Omental fat pad (tissue), 4 donors: ENCODE results near the gene SCGN. TPM values are rescaled to one million over a fixed set of nuclear protein-coding genes. Genes with fewer than 3 reads are reported as not detected.

Experiments
- ATAC-seq: fragments of 150-250 bp; one replicate; pipeline ENCODE4 v1.9.1; 2016; ENCODE audit warnings: mild to moderate bottlenecking, moderate library complexity; ENCODE audit not compliant: low FRiP score
- DNase-seq: peaks from one replicate; pipeline ENCODE4 v3.0.0-alpha.2; 2019; ENCODE audit warnings: low spot score
- CTCF ChIP-seq, 3 donors: fragments of 450-650 bp; IDR thresholded peaks; one replicate each; pipeline ENCODE4 v1.5.1; 2016 to 2017; ENCODE audit warnings: antibody characterized with exemption in 3 of 3, mild to moderate bottlenecking in 3 of 3, moderate library complexity in 2 of 3
- total RNA-seq, 4 donors: library from RNA; depleted of rRNA; stranded (reverse); fragments of >200 nt; gene quantifications; one replicate each; pipeline ENCODE4 v1.1.0, GENCODE V29; 2016

The SCGN gene, protein sequence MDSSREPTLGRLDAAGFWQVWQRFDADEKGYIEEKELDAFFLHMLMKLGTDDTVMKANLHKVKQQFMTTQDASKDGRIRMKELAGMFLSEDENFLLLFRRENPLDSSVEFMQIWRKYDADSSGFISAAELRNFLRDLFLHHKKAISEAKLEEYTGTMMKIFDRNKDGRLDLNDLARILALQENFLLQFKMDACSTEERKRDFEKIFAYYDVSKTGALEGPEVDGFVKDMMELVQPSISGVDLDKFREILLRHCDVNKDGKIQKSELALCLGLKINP
- 10 to 100 TPM in 1 of 4 donors, 1 to 10 TPM in 3; 2.4 to 18.1 (median 6.4) TPM for total RNA-seq

GRCh38 chr6:25652007-25652515 lies at the start of gene SCGN:
SCGN (plus strand) TSS chr6:25652215; CDS start chr6:25652404, 189 bp downstream.
- DNase-seq (peak; percentile 27), ATAC-seq (no peak)
- no peak for TF ChIP-seq CTCF (IDR thresholded peaks at IDR 0.05)

GRCh38 chr6:25602674-25602982 lies 49.4 kb upstream of the SCGN start:
- TF ChIP-seq CTCF (IDR thresholded peaks at IDR 0.05), result no peak
- ATAC-seq (no peak), DNase-seq (no peak)

- DNase-seq, result no peak
- no peak for TF ChIP-seq CTCF (IDR thresholded peaks at IDR 0.05)
- ATAC-seq, result no peak
Measured at GRCh38 chr6:25603251-25603650, 48.8 kb upstream of the SCGN start.

DNA sequence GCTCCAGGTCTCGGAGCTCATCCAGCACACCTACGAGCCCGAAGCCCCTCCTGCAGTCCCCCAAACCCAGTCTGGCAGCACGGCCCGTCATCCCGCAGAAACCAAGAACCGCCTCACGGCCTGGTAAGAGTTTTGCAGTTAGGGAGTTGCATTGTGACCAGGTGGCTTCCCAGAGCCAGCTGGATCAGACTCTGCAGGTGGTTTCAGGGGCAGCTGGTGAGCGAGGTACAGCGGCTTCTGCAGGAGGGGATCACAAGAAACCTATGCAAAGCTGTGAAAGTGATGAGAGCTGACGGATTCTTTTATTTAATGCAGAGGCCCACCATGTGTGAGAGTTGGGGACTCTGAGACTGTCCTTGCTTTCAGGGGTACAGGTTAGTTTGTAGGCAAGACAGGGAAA lies 45.9 kb upstream of the SCGN start:
- ATAC-seq (no peak), DNase-seq (no peak)
- TF ChIP-seq CTCF (IDR thresholded peaks at IDR 0.05), result no peak

GRCh38 chr6:25608558-25609174 lies 43.3 kb upstream of the SCGN start:
- TF ChIP-seq CTCF (IDR thresholded peaks at IDR 0.05), result no peak
- DNase-seq (no peak), ATAC-seq (no peak)

GRCh38 chr6:25612666-25613065 lies 39.3 kb upstream of the SCGN start:
- TF ChIP-seq CTCF (IDR thresholded peaks at IDR 0.05), result no peak
- DNase-seq (no peak), ATAC-seq (no peak)

GRCh38 chr6:25613415-25613814 lies 38.6 kb upstream of the SCGN start:
- DNase-seq (no peak), ATAC-seq (no peak)
- no peak for TF ChIP-seq CTCF (IDR thresholded peaks at IDR 0.05)
